NCI-H748 (cell line): ENCODE results near the gene BICRA.
"Not testable (repeated sequence)": the region's sequence is repeated elsewhere in the genome, so short reads cannot be mapped to it uniquely, and the experiment has no call there.

Source experiments
- DNase-seq: peaks from one replicate; lab custom pipeline; 2025; ENCODE audit not compliant: unreplicated experiment; lab: John Stamatoyannopoulos, UW

BICRA gene

GRCh38 chr19:47707135-47707925 is 98.4 kb downstream of the BICRA start:
- DNase-seq, result peak; percentile 82

- DNase-seq, result peak; percentile 28
Observed at GRCh38 chr19:47711652-47712242, 102.8 kb downstream of the BICRA start.

DNA sequence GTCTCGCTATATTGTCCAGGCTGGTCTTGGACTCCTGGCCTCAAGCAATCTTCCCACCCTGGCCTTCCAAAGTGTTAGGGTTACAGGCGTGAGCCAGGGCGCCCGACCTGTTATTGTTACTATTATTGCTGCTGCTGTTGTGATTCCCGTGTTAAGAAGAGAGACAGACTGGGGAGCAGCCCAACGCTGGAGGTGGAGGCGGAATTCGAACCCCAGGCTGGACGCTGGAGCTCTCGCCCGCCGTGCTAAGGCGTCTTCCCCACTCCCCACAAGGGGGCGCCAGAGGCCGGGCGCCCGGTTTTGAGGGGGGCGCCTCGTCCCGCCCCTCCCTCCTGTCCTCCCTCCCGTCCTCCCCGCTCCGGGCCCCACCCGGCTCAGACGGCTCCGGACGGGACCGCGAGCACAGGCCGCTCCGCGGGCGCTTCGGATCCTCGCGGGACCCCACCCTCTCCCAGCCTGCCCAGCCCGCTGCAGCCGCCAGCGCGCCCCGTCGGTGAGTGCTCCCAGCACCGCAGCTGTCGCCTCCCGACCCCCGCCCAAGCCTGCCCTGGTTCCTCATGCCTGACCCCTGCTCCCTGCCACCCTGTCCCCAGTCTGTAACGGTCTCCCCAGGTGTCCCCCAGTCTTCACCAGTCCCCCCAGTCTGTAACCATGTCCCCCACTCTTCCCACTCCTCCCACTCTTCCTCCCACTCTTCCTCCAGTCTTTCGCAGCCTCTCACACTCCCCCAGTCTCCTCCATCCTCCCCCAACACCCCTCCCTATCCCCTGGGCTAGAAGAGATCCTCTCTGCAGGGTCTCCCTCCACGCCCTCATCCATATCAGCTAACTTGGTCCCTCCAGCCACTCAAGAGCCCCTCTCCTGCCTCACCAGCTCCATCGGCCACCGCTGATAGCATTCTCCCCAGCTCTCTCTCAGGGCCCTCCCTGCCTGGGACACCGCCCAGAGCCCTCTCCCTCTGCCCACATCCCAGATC is 104.4 kb downstream of the BICRA start, which contains the start of gene EHD2:
TSS of gene EHD2 (plus strand) at position 377 of the 976 bp plus-strand sequence. CDS start 3,191 bp downstream, outside the sequence.
- peak; percentile 28 for DNase-seq

DNA sequence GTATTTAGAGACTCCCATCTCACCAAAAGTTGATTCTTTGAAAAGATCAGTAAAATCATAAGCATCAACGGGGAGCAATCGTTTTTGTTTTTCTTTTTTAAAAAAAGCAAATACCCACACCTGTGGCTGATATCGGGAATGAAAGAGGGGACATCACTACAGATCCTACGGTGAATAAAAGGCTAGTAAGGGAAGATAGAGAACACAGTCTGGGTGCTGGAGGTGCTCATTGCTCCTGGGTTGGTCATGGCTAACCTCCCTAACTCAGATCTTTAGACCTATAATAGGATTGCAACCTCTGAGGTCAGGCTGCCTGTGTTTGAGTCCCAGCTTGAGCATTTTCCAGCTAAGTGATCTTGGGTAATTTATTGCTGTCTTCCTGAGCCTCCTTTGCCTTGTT is 105.4 kb downstream of the BICRA start:
- no peak for DNase-seq

DNA sequence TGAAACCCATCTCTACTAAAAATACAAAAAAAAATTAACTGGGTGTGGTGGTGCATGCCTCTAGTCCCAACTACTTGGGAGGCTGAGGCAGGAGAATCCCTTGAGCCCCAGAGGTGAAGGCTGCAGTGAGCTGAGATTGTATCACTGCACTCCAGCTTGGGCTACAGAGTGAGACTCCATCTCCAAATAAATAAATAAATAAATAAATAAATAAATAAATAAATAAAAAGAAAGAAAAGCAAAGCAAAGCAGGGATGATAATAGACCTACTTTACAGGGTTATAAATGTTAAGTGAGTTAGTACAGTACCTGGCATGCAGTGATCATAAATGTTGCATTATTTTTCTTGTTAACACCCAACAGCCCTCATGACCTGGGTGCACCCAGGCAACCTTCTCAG is 105.9 kb downstream of the BICRA start:
- not testable (repeated sequence) for DNase-seq

DNA sequence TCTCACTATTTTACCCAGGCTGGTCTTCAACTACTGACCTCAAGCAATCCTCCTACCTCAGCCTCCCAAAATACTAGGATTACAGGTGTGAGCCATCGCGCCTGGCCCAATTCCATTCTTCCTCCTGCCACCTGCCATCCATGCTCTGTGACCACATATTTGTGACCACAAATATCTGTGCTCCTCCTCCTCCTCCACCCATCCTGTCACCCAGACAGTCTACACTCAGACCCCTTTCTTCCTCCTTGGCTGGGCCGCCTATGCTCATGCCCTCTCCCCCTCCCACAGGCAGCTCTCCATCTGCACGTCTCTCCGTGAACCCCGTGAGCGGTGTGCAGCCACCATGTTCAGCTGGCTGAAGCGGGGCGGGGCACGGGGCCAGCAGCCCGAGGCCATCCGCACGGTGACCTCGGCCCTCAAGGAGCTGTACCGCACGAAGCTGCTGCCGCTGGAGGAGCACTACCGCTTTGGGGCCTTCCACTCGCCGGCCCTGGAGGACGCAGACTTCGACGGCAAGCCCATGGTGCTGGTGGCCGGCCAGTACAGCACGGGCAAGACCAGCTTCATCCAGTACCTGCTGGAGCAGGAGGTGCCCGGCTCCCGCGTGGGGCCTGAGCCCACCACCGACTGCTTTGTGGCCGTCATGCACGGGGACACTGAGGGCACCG is 107.5 kb downstream of the BICRA start:
- DNase-seq, result no peak

- not testable (repeated sequence) for DNase-seq
Observed at GRCh38 chr19:47718415-47719046, 109.6 kb downstream of the BICRA start.

- DNase-seq, result no peak
Observed at GRCh38 chr19:47719047-47719859, 110.3 kb downstream of the BICRA start.

DNA sequence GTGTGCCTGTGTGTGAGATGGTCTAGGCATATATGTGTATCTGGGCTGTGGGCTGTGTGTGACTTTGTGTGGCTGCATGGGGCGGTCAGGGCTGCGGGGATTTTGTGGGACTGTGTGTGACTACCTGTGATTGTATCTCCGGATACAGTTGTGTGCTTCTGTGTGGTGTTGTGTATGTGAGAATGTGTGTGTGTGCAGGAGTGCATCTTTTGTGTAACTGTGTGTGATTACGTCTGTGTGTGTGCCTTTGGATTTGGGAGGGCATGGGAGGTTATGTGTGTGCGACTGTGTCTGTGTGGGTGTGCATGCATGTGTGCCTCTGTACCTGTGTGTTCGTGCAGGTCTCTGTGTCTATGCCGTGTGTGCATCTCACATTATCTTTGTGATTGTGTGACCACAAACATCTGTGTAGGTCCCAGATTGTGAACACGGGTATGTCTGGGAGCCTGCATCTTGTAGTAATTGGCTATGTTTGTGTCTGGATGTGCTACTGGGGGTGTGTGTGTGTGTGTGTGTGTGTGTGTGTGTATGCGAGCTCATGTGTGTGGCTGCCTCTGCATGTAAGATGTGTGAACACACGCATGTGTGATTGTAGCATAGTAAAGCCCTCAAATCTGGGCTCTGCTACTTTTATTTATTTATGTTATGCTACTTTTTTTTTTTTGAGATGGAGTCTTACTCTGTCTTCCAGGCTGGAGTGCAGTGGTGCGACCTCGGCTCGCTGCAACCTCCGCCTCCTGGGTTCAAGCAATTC is 111.9 kb downstream of the BICRA start:
- DNase-seq, result no peak

- no peak for DNase-seq
Observed at GRCh38 chr19:47723581-47723940, 114.6 kb downstream of the BICRA start.

- peak; percentile 27 for DNase-seq
Observed at GRCh38 chr19:47725759-47726401, 116.9 kb downstream of the BICRA start.

GRCh38 chr19:47726467-47726866 is 117.5 kb downstream of the BICRA start:
- DNase-seq, result no peak

GRCh38 chr19:47728295-47728694 is 119.4 kb downstream of the BICRA start:
- DNase-seq, result not testable (repeated sequence)

DNA sequence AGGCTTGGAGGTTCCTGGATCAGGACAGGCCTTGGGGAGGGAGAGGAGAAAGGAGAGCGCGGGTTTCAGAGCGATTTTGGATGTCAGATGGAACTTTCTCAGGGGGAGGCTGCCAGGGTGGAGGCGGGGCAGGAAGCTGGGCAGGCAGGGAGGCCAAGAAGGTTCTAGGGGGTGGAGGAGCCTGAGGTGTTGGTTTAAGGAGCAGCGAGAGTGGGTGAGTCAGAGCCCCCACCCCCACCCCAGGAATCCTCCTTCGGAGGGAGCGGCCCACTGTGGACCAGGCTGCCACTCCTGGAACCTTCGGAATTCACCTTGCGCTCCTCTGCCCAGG is 120.5 kb downstream of the BICRA start:
- no peak for DNase-seq

DNA sequence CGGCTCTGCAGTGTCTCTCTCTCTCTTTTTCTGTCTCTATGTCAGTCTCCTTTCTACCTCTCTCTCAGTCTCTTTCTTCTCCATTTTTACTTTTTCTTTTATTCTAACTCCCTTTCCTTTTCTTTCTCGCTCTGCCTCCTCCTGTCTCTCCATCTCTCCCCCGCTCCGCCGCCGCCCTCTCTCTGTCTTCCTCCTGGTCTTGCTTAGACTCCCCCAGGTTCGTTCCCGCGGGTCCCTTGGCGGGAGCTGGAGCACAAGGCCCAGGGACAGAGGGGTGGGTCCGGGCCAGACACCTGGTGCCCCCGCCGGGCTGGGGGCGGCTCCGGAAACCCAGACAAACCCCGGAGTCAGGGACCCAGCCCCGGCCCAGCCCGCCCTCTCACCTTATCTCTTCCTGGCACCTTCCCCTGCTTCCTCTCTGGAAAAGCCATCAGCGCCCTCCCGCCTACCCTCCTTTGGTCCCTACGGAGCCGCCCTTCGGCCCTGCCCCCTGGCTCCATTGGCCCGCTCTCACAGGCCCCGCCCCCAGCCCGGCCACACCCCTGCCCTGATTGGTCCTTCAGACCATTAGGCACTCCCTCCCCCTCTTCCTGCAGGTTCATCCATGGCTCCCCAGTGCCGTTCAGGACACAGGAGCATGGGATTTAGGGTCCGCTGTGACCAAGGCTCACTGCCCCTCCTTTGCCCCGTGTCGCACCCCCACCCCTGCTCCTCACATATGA is 121.0 kb downstream of the BICRA start:
- peak; percentile 67 for DNase-seq

DNA sequence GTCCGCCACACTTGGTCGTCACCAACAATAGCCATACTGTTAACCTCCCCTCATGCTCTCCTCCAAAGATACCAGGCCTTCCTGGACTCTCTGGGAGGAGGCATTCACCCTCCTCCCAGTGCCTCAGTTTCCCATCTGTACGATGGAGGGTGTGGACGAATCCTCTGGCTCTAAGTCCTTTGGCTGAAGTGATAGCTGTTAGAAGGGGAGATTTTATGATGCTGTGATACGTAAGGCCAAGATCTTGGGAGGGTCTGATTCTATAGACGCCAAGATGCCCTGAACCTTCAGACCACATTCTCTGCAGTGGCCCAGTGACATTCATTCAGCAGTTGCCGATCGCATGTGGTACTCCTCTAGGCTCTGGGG is 121.6 kb downstream of the BICRA start:
- DNase-seq, result no peak

DNA sequence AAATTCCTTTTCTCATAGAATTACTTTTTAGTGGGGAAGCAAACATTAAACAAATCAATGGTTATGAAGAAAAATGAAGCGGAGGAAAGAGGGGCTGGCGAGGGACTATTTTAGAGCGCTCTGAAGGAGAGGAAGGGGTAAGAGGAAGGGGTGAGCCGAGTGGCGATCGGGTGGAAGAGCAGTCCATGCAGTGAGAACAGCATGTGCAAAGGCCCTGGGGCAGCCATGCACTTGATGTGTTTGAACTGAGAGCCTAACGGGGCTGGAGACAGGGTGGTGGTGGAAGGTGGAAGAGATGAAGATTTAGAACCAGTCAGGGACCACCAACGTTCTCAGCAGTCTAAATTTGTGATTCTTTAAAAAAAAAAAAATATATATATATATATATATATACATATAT is 122.0 kb downstream of the BICRA start:
- DNase-seq, result no peak

GRCh38 chr19:47735131-47735530 is 126.2 kb downstream of the BICRA start:
- DNase-seq, result no peak
